HUES6 (cell line): ENCODE results near the gene USP48.
"Not testable (repeated sequence)": the region's sequence is repeated elsewhere in the genome, so short reads cannot be mapped to it uniquely, and the experiment has no call there.

ENCODE experiments used
- H3K27ac ChIP-seq: 2 replicates; pipeline ENCODE4 v1.7.0; 2013; ENCODE audit warnings: low read depth, mild to moderate bottlenecking, low read length, inconsistent platforms
- H3K27me3 ChIP-seq: 2 replicates; pipeline ENCODE4 v1.6.1; 2013; ENCODE audit warnings: low read length; ENCODE audit not compliant: control insufficient read depth, insufficient read depth
- H3K36me3 ChIP-seq: 2 replicates; pipeline ENCODE4 v1.6.1; 2013; ENCODE audit warnings: low read length; ENCODE audit not compliant: control insufficient read depth, insufficient read depth
- H3K4me1 ChIP-seq: 2 replicates; pipeline ENCODE4 v1.6.1; 2013; ENCODE audit warnings: low read length; ENCODE audit not compliant: control insufficient read depth, insufficient read depth
- H3K4me3 ChIP-seq: 2 replicates; pipeline ENCODE4 v1.5.1; 2013; ENCODE audit warnings: low read depth, low read length
- H3K9ac ChIP-seq: one replicate; pipeline ENCODE4 v1.6.1; 2013; ENCODE audit warnings: mild to moderate bottlenecking, low read length
- H3K9me3 ChIP-seq: 2 replicates; pipeline ENCODE4 v1.6.1; 2013; ENCODE audit warnings: low read depth, low read length; ENCODE audit not compliant: control insufficient read depth, insufficient read depth

USP48 gene, protein sequence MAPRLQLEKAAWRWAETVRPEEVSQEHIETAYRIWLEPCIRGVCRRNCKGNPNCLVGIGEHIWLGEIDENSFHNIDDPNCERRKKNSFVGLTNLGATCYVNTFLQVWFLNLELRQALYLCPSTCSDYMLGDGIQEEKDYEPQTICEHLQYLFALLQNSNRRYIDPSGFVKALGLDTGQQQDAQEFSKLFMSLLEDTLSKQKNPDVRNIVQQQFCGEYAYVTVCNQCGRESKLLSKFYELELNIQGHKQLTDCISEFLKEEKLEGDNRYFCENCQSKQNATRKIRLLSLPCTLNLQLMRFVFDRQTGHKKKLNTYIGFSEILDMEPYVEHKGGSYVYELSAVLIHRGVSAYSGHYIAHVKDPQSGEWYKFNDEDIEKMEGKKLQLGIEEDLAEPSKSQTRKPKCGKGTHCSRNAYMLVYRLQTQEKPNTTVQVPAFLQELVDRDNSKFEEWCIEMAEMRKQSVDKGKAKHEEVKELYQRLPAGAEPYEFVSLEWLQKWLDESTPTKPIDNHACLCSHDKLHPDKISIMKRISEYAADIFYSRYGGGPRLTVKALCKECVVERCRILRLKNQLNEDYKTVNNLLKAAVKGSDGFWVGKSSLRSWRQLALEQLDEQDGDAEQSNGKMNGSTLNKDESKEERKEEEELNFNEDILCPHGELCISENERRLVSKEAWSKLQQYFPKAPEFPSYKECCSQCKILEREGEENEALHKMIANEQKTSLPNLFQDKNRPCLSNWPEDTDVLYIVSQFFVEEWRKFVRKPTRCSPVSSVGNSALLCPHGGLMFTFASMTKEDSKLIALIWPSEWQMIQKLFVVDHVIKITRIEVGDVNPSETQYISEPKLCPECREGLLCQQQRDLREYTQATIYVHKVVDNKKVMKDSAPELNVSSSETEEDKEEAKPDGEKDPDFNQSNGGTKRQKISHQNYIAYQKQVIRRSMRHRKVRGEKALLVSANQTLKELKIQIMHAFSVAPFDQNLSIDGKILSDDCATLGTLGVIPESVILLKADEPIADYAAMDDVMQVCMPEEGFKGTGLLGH

DNA sequence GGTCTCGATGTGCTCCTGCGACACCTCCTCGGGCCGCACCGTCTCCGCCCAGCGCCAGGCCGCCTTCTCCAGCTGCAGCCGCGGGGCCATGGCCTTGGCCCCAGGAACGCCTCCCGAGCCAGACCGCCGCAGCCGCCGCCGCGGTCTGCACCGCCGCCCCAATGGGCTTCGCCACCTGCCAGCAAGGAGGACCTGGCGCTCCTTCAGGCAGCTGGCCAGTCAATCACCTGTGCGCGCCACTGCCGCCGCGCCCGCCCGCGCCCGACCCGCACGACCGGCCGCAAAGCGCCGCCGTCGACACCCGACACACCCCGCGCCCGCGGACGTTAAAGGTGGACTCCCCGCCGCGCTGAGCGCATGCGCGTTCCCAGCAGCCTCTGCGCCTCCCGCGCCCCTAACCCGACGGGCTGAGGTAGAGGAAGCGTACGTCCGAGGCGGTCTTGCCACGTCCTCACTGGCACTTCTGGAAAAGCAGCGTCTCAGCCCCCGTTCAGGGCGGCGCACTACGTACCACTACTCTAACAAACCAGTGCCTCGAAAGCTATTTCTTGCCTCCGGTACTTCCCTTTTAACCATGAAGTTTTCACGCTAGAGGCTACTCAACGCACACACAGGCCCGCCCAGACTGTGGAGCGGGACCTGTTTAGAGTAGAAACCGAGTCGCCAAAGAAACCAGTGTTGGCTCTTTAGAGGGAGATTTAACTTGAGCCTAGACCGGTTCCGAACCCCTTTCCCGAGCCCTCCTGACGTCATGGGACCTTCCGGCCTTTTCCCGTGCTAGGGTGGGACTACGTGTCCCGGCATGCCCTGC, at the start of gene USP48:
Gene USP48, minus strand, starts transcription at position 282 of the 811 bp plus-strand sequence. Its CDS starts 192 bp downstream, at position 90.
- peak within 1 kb of the TSS; percentile 98 for H3K9ac ChIP-seq
- peak within 1 kb of the TSS; percentile 99 for H3K27ac ChIP-seq
- H3K4me3 ChIP-seq, result peak within 1 kb of the TSS; percentile 89
- no peaks in the 10 kb centered on the region for H3K27me3 ChIP-seq
- no peaks in the 10 kb centered on the region for H3K9me3 ChIP-seq
- no peaks in the 10 kb centered on the region for H3K36me3 ChIP-seq
- 0 out of 2 replicates have a peak, but pooled peaks cover 4% of the 10 kb centered on the region for H3K4me1 ChIP-seq

DNA sequence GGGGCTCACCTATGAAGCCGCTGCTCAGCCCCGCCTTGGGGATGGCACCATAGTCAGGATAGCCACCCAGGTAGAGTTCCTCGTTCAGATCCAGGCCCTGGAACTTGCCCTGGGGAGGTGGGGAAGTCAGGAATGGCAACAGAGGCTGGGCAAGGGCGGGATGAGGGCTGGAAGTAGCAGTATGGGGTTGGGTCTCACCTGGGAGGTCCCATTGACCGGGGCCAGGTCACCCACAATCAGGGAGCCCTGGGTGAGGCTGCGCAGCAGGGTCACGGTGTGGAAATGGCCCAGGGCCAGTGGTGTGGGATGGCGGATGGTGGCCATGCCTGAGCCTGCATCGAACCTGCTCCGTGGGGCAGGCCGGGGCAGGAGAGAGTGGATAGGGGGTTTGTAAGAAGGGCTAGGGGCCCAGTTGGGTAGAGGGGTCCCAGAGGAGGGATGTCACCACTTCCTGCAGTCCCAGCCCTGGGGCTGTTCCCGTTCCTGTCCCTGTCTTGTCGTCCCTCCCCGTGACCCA, 48.6 kb upstream of the USP48 start:
- peaks cover 92% of the 10 kb centered on the region for H3K36me3 ChIP-seq
- no peak overlapping the region for H3K4me3 ChIP-seq
- no peak overlapping the region for H3K9ac ChIP-seq
- no peaks in the 10 kb centered on the region for H3K27me3 ChIP-seq
- H3K27ac ChIP-seq, result no peak overlapping the region
- H3K9me3 ChIP-seq, result peaks cover 11% of the 10 kb centered on the region; the same call in 1 of the 2 replicates
- no peaks in the 10 kb centered on the region for H3K4me1 ChIP-seq

DNA sequence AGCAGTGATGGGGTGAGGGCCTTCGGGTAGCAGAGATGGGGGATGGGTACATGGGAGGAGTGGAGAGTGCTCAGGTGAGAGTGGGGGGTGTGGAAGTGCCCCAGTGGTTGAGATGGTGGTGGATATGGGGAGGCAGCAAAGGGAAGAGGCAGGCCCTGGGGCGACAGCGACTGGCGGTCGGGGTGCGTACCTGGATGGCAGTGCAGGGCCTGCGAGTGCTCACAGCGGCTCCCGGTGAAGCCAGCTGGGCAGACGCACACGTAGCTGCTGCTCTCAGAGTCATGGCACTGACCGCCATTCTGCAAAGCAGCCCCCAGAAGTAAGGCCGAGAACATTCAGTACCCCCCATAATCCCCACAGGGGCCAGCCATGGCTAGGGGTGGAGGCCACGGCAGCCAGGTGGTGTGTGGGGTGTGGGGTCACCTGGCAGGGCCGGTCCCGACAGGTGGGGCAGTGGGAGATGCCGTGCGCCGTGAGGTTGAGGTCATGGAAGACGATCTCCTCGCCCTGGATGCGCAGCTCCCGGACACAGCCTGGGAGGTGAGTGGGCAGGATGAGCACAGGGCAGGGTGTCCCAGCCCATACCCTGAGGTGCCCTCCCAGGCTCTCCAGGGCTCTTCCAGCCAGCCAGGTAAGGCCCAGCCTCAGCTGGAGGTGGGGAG, 48.0 kb upstream of the USP48 start:
- Histone ChIP-seq H3K27ac (no peak overlapping the region), H3K9me3 (peaks cover 11% of the 10 kb centered on the region; the same call in 1 of the 2 replicates), H3K27me3 (no peaks in the 10 kb centered on the region), H3K4me3 (no peak overlapping the region), H3K4me1 (no peaks in the 10 kb centered on the region), H3K9ac (no peak overlapping the region), H3K36me3 (peaks cover 91% of the 10 kb centered on the region)

DNA sequence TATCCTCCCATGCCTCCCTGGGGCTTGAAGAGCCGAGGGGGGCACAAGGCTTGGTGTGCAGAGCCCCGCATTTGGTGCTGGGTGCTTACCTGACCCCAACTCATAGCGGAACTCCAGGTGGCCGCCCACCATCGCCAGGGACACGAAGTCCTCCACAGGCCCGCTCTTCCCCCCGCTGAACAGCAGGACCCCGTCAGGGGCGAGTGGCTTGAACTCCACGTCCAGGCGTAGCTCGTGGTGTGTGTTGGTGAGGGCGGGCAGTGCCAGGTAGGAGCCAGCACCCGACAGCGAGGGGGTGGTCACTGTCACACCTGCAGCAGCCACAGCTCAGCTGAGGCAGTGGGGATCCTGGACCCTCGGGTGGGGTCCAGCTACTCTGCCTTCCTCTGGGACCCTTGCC, 46.3 kb upstream of the USP48 start:
- Histone ChIP-seq H3K4me1 (no peaks in the 10 kb centered on the region), H3K9me3 (peaks cover 6% of the 10 kb centered on the region; the same call in 1 of the 2 replicates), H3K27me3 (no peaks in the 10 kb centered on the region), H3K4me3 (no peak overlapping the region), H3K9ac (no peak overlapping the region), H3K36me3 (peaks cover 88% of the 10 kb centered on the region), H3K27ac (no peak overlapping the region)

DNA sequence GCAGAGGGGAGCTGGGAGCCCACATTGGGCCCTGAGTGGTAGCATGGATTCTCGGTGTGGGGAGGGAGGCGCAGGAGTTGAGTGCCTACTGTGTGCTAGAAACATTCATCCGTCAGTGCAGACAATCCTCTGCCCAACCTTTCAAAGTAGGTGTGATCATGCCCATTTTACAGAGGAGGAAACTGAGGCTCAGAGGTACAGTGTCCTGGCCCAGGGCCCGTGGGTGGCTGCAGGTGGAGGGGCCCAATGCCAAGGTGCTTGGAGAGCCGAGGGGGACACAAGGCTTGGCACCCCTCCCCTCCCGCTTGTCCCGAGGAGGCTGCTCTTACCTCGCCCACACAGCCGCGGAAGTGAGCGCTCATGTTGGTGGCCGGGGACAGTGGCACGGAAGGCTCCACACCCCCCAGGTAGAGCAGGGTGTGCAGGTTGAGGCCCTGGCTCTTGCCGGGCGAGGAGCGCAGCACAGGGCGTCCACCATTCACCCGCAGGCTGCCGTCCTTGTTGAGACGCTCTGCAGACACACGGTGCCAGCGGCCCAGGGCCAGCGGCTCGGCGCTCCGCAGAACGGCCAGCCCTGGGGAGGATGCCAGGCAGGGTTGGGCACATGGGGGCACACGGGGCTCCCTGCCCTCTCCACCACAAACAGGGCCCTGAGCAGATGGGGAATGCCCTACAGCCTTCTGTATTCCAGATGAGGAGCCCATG, 45.7 kb upstream of the USP48 start:
- H3K27me3 ChIP-seq, result no peaks in the 10 kb centered on the region
- H3K27ac ChIP-seq, result no peak overlapping the region
- H3K9me3 ChIP-seq, result no peaks in the 10 kb centered on the region
- H3K9ac ChIP-seq, result no peak overlapping the region
- H3K36me3 ChIP-seq, result peaks cover 85% of the 10 kb centered on the region
- no peaks in the 10 kb centered on the region for H3K4me1 ChIP-seq
- H3K4me3 ChIP-seq, result no peak overlapping the region

DNA sequence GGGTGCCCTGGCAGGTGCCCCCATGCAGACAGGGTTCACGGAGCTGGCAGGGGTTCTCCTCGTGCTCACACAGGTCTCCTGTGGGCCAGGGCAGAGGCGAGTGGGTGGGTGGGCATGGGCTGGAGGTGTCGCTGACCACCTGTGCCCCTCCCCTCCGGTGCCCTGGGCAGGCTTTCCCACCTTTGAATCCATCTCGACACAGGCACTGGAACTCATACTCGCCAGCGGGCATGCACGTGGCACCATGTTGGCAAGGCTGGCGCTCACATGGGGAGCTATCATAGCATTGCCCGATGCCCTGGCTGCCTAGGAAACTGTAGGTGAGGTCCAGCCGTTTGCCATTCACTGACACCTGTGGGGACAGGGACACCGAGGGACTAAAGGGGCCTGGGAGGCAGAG, 45.1 kb upstream of the USP48 start:
- no peaks in the 10 kb centered on the region for H3K27me3 ChIP-seq
- H3K4me3 ChIP-seq, result no peak overlapping the region
- no peak overlapping the region for H3K27ac ChIP-seq
- H3K9me3 ChIP-seq, result no peaks in the 10 kb centered on the region
- peaks cover 84% of the 10 kb centered on the region for H3K36me3 ChIP-seq
- no peak overlapping the region for H3K9ac ChIP-seq
- H3K4me1 ChIP-seq, result no peaks in the 10 kb centered on the region

DNA sequence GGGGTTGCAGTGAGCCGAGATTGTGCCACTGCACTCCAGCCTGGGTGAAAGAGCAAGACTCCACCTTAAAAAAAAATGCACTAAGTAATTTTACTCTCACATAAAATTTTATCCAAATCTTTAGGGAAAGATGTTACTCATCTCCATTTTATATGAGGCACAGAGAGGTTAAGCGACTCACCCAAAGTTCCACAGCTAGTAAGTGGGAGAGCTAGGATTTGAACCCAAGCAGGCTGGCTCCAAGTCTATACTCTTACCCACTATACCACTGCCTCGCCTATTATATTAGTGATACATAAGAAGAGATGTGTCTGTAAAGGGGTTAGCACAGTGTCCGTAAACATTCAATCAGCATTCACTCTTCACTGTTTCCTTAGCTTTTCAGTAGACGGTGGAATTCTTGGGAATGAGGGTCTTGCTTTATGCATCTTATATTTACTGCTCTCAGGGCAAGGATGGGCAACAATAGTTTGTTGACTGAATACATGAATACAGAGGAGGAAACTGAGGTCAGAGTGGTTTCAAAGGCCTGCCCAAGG, 44.3 kb upstream of the USP48 start:
- no peaks in the 10 kb centered on the region for H3K27me3 ChIP-seq
- no peak overlapping the region for H3K9ac ChIP-seq
- no peak overlapping the region for H3K4me3 ChIP-seq
- H3K36me3 ChIP-seq, result peaks cover 80% of the 10 kb centered on the region
- H3K9me3 ChIP-seq, result no peaks in the 10 kb centered on the region
- peaks cover 1% of the 10 kb centered on the region; the same call in 1 of the 2 replicates for H3K4me1 ChIP-seq
- H3K27ac ChIP-seq, result no peak overlapping the region

DNA sequence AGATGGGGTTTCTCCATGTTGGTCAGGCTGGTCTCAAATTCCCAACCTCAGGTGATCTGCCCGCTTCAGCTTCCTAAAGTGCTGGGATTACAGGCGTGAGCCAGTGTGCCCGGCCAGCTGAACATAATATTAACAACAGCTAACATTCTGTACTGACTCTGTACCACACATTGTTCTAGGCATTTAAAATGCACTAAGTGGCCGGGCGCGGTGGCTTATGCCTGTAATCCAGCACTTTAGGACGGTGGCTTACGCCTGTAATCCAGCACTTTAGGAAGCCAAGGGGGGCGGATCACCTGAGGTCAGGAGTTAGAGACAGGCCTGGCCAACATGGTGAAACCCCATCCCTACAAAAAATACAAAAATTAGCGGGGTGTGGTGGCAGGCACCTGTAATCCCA, 43.7 kb upstream of the USP48 start:
- peaks cover 80% of the 10 kb centered on the region for H3K36me3 ChIP-seq
- H3K27ac ChIP-seq, H3K27me3 ChIP-seq, H3K9ac ChIP-seq, H3K4me3 ChIP-seq, H3K4me1 ChIP-seq, H3K9me3 ChIP-seq: not testable (repeated sequence)

DNA sequence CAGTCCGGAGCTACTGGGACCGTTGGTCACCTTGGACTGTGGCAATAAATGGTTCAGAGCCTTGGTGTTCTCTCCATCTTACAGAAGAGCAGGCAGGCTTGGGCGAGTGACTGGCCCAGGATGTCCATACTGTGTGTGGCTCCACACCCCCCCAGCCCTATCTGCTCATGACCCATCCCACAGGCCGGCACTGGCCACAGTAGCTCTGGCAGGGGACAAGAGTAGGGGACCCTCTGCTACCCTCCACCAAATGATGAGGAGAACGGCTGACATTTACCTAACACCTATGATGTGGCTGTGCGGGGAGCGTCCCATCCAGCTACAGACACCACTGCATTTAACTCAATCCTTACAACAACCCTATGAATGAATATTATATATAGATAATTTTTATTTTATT, 42.4 kb upstream of the USP48 start:
- Histone ChIP-seq H3K27ac (no peak overlapping the region), H3K4me1 (peaks cover 2% of the 10 kb centered on the region; the same call in 1 of the 2 replicates), H3K4me3 (no peak overlapping the region), H3K9me3 (no peaks in the 10 kb centered on the region), H3K27me3 (no peaks in the 10 kb centered on the region), H3K36me3 (peaks cover 69% of the 10 kb centered on the region), H3K9ac (no peak overlapping the region)
